SW 1271 (cell line): ENCODE measurements around the gene HOXD10.

Experiments used
- DNase-seq, 2 experiments: peaks; one replicate each; lab custom pipeline; 2025; lab: John Stamatoyannopoulos, UW

The HOXD10 gene

DNA sequence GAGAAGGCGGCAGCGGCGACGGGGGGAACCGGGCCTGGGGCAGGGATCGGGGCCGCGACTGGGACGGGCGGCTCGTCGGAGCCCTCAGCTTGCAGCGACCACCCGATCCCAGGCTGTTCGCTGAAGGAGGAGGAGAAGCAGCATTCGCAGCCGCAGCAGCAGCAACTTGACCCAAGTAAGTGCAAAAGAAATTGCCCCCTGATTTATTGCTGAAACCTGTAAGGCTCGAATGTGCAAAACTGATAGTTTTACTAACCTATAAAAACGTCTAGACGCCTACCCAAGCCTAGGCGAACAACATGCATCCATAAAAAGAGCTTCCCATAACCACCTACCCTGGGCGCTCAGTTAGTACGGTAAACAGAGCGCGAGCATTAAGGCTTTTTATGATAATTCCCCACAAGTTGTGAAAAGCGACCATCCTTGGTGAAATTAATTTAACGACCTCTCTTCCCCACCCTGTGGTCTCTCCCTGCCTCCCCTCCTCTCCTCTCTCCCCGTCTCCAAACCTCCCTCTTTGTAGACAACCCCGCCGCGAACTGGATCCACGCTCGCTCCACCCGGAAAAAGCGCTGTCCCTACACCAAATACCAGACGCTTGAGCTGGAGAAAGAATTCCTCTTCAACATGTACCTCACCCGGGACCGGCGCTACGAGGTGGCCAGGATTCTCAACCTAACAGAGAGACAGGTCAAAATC lies 7.0 kb downstream of the HOXD10 start:
- DNase-seq = no peak

DNA sequence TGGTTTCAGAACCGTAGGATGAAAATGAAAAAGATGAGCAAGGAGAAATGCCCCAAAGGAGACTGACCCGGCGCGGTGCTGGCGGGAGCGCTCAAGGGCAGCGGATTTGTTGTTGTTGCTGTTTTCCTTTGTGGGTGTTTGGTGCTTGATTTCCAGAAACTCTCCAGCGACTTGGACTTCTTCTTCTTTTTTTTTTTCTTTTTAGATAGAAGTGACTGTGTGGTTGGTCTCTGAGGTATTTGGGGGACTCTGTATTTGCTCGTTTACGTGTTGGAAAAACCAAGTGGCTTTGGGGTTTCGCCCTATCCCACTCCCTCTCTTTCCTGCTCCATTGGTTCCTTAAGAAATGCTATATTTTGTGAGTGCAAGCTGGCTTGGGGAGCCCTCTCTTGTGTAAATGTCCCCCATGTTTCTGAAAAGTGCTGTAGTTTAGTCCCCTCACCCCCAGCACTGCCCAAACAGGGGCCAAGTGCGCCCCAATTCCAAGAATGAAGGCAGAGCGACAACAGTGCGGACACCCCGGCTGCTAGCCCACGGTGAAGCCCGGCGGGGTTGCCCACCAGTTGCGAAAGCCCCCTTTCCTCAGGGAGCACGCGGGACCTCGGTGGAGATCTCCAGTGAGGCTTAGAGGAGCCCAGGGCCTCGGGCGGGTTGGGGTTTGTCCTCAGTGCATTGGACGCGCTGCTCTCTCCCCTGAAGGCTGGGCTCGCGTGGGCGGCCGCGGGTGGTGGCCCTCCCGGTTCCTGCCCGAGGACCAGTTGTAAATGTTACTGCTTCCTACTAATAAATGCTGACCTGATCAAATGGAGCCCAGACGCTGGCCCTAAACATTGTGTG lies 7.8 kb downstream of the HOXD10 start:
- DNase-seq = no peak

DNA sequence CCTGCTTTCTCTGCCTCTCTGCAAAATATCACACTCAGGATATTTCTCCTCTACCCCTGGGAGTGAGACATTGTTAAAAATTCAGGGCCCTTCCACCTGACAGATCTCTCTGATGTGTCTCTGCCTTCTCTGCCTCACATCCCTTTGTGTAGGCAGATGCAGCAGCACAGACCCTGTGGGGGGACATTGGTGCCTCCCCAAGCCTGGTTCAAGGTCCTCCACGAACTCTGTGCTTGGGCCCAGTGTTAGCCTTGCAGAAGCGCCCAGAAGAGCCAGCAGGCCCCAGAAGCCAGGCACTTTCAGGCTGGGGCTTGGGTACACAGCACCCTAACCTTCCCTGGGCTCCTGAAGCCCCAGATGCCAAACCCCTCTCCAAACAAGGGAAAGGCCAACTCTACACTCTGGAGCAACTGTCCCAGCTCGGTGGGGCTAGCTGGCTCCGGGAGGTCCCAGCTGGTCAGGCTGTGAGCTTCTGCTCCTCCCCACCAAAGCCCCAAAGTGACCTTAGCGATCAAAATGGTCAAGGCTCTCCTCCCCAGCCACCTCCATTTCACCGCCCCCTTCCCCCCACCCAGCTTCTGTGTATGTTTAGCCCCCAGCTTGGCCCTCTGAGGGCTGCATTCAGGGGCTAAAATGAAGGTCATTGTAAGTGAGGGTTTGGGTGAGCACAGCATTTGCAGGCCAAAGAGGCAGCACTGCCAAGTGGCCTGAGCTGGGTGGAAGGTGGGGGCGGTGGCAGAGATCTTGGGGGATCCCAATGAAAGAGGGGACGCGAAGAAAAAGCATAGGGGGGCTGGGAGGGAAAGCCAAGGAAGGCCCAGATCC lies 8.6 kb downstream of the HOXD10 start:
- no peak for DNase-seq

DNA sequence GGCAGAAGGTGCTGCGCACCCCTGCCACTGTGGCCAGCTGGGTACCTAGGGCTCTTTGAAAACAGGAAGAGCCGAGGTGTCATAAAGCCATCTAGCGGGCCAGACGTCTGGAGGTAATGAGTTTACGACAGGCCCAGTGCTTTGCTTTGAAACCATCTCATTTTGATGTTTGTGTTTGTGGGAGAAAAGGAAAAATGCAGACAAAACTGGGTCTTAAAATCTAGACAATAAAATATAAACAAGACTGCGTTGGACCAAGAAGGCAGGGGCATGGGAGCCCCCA lies 9.1 kb downstream of the HOXD10 start:
- no peak for DNase-seq

DNA sequence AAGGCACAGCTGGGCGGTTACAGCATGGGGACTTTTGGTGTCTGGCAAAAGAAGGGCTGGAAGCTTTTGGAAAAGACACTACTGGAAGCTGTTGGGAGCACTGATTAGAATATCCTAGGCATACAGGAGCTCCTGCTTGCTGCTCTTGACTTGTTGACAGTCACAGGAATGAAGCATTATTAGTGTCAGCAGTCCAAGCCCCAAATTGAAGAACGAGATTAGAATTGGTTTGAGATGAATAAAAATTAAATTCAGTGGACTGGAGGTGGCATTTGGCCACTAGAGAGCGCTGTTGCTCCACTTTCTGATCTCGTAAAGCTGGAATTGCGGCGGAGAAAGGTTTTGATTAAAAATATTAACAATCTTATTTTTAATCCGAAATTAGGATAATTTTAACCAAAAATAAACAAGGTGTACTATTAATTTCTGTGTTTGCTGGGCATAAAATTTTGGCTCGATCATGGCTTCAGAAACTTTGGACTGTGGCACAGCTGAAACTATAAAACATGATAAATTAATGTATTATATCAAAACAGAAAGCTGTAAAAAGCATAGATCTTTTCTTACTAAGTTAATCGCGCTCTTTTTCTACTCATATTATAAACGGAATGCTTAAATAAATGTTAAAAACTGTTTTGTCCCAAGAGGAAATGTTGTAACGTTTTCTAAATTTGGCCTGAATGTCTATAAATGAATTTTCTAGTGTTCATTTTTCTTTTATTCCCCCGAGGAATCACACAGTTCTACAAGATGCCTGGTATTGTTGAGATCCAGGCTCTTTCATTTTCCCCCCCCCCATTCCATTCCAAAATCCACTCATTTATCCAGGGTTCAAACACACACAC lies 10.6 kb downstream of the HOXD10 start:
- DNase-seq = peak in 1 of 2 experiments; percentile 53

DNA sequence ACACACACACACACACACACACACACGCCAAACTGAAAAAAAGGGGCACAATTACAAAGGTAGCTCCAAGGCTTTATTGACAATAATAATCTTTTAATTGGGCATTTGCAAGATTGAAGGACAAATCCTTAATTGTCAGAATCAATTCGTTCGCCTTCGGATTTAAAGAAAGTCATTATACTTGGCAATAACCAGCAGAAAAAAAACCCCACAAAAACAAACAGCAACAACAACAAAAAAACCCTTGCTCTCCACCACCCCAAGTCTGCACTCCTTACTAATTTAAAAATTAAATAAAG lies 11.1 kb downstream of the HOXD10 start:
- no peak for DNase-seq

GRCh38 chr2:176128172-176128981 lies 11.8 kb downstream of the HOXD10 start:
- no peak for DNase-seq

- peak; percentile 32 to 81 for DNase-seq
Measured at GRCh38 chr2:176128982-176129796, 12.6 kb downstream of the HOXD10 start, which contains the start of gene HOXD8. HOXD8 (plus strand) TSS chr2:176129705; CDS start chr2:176130367, 662 bp downstream.

DNA sequence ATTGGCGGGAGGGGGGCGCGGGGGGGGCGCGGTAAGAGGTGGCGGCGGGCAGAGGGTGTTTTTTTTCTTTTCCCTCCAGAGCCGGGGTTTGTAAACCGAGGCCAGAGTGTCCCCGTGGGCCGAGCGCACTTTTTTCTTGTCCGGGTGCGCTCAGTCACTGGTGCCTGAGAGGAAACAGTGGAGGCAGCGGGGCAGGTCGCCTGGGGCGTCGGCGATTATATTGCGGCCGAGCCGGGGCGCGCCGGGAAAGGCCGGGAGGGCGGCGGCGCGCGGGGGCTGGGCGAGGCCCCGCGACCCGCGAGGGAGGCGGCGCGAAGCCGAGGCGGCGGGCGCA lies 13.2 kb downstream of the HOXD10 start:
- DNase-seq = peak in 1 of 2 experiments; percentile 64

GRCh38 chr2:176130147-176130956 lies 13.8 kb downstream of the HOXD10 start:
- DNase-seq = peak in 1 of 2 experiments; percentile 50

GRCh38 chr2:176130957-176131847 lies 14.6 kb downstream of the HOXD10 start:
- no peak for DNase-seq

- DNase-seq = no peak
Measured at GRCh38 chr2:176131848-176132158, 15.2 kb downstream of the HOXD10 start.

DNA sequence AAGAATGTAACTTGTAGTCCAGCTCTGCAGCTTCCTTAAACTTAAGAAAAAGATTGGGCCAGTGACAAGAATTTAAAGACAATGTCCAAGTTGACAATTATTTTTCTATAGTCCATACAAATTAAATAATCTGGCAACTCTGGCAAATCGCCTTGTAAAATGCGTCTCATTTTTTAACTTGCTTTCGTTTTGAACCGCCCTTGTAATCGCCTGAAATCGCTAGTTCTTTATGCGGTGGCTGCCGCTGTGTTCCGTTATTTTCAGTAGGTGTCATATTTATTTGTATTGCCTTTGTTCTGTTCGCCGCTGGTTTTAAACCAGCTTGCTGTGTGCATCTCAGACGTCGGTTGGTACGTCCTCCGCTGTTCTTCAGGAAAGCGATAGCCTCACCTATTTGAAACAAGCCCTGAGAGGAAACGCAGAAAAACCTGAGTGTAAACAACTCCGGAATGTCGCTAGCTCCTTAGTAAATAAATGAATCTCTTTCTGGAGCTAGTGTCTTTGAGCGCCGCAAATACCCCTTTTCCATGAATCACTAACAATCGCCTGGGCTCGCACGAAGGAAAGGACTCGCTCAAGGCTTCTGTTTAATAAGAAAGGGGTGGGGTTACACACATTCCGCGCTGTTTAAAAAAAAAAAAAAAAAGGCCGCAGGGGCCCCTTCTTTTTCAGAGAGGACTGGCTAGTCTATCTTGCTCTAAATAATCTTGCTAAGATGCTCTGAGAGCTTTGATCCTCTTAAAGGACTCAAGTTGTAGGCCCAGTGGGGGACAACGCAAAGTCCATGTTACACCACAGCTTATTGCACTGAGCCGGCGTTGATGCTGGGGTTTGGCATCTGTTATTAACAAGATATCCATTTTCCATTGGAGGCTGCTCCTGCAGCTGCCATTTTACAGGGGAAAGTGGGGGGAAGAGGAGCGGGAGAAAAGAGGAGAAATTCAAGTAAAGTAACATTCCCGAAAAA lies 15.9 kb downstream of the HOXD10 start:
- DNase-seq = no peak

DNA sequence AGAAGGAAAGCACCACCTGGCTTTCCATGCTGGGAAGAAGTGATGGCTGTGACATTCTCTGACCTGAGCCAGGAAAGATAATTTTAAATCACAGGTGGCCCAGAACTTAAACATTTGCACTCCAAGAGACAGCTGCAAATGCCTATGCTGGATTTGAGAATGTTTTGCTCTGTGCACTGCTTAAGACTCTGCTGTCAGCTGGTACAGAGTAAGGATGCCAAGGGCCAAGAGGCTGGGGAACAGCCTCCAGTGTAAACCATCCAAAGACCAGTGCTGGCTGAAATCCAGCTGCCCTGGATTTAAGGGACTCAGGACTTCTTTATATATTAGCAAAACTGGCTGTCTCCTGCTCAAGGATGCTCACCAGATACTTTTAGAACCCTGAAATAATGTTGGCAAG lies 16.8 kb downstream of the HOXD10 start:
- no peak for DNase-seq

DNA sequence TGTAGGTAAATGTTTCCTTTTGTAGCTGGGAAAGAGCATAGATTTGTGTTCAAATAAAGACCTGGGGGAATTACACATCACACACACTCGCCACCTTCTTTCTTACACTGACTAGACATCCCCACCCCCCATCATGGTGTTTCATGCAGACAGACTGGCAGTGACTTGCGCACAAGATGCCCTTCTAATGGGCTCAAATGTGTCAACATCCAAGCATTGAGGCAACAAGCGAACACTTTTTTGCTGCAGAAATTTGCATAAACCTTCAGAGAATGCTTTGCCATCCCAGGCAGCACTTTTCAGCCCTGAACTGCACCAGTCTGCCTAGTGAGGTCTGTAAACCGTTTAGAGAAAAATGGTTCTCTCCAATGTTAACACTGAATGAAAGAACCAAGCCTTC lies 17.5 kb downstream of the HOXD10 start:
- no peak for DNase-seq

- DNase-seq = peak; percentile 7 to 21
Measured at GRCh38 chr2:176135035-176135440, 18.5 kb downstream of the HOXD10 start.
